BJ (cell line): ENCODE results near the gene KCP. TPM values are rescaled to one million over a fixed set of nuclear protein-coding genes. Genes with fewer than 3 reads are reported as not detected.

Experiments used
- CTCF ChIA-PET: fragments of 350-600 bp; formaldehyde crosslinking; extraction: SDS; loops from one replicate; lab custom pipeline; 2021; ENCODE audit warnings: antibody characterized with exemption, inconsistent platforms; lab: Yijun Ruan, JAX
- POLR2A ChIA-PET: fragments of 300-600 bp; sonication (Branson Sonifier 250); formaldehyde crosslinking; extraction: SDS; loops from one replicate; lab custom pipeline; 2021; ENCODE audit warnings: antibody characterized with exemption; lab: Charles Lee
- DNase-seq: peaks from one replicate; pipeline ENCODE4 v3.0.0-alpha.2; 2011; ENCODE audit warnings: low read depth
- H3K27me3 ChIP-seq: 2 replicates; pipeline ENCODE4 v1.6.0; 2011; ENCODE audit warnings: low read length; ENCODE audit not compliant: control insufficient read depth, insufficient read depth
- H3K36me3 ChIP-seq: 2 replicates; pipeline ENCODE4 v1.5.1; 2011; ENCODE audit warnings: low read length; ENCODE audit not compliant: control insufficient read depth, insufficient read depth
- H3K4me3 ChIP-seq: 2 replicates; pipeline ENCODE4 v1.5.1; 2011; ENCODE audit warnings: low read depth, mild to moderate bottlenecking, control low read depth, low read length
- CTCF ChIP-seq: IDR thresholded peaks from 2 replicates; pipeline ENCODE4 v1.5.1; 2011; ENCODE audit warnings: low read depth, mild to moderate bottlenecking, control low read depth, inconsistent platforms, low read length, moderate library complexity; ENCODE audit not compliant: insufficient read depth
- polyA plus RNA-seq: library from polyadenylated mRNA; depleted of rRNA; stranded (reverse); fragments of >200 nt; gene quantifications from 2 replicates; pipeline ENCODE4 v1.2.3, GENCODE V29; 2011

Gene KCP
- polyA plus RNA-seq, 1 experiment, result not detected

GRCh38 chr7:128849804-128850490 is 60.6 kb downstream of the KCP start:
- ChIA-PET POLR2A (interaction anchor here (0.5 kb wide), 1 partner anchor 320 kb away, joined by 3 read pairs; no protein-coding TSS in a partner anchor), CTCF (interaction anchor here (1.4 to 2.3 kb wide), 2 partner anchors 8 to 14 kb away, joined by 3 to 7 read pairs; no protein-coding TSS in a partner anchor)
- no peak for TF ChIP-seq CTCF
- DNase-seq, result no peak
- H3K36me3 ChIP-seq, result peaks cover 87% of the 10 kb centered on the region
- H3K4me3 ChIP-seq, result no peak overlapping the region
- no peaks in the 10 kb centered on the region for H3K27me3 ChIP-seq

GRCh38 chr7:128849156-128849515 is 61.4 kb downstream of the KCP start:
- peaks cover 87% of the 10 kb centered on the region for H3K36me3 ChIP-seq
- no peak for TF ChIP-seq CTCF
- no peak overlapping the region for H3K4me3 ChIP-seq
- ChIA-PET CTCF (interaction anchor here (2.3 kb wide), 1 partner anchor 8 kb away, joined by 7 read pairs; no protein-coding TSS in a partner anchor), POLR2A (no interaction called here)
- no peak for DNase-seq
- no peaks in the 10 kb centered on the region for H3K27me3 ChIP-seq

- Histone ChIP-seq H3K36me3 (peaks cover 86% of the 10 kb centered on the region), H3K4me3 (no peak overlapping the region), H3K27me3 (no peaks in the 10 kb centered on the region)
- no peak for TF ChIP-seq CTCF
- DNase-seq, result no peak
- CTCF ChIA-PET, result interaction anchor here (1.0 kb wide), 1 partner anchor 175 kb away, joined by 3 read pairs; no protein-coding TSS in a partner anchor
- POLR2A ChIA-PET, result no interaction called here
These were observed 62.0 kb downstream of the KCP start for GRCh38 chr7:128848289-128849155.

- Histone ChIP-seq H3K36me3 (peaks cover 90% of the 10 kb centered on the region), H3K27me3 (no peaks in the 10 kb centered on the region), H3K4me3 (no peak overlapping the region)
- TF ChIP-seq CTCF, result no peak
- ChIA-PET POLR2A (no interaction called here), CTCF (interaction anchor here (1.0 to 1.3 kb wide), 2 partner anchors 15 to 174 kb away, joined by 3 to 4 read pairs; partner anchors contain the start of gene ATP6V1F)
- no peak for DNase-seq
These were observed 62.7 kb downstream of the KCP start for GRCh38 chr7:128847721-128848211.
